UCSD-AML1 (cell line): Measurements from ENCODE around the gene NELL1.
"Not testable (repeated sequence)": the region's sequence is repeated elsewhere in the genome, so short reads cannot be mapped to it uniquely, and the experiment has no call there.

Experiments used
- DNase-seq: peaks from one replicate; lab custom pipeline; 2025; ENCODE audit not compliant: unreplicated experiment; lab: John Stamatoyannopoulos, UW

NELL1 gene

DNA sequence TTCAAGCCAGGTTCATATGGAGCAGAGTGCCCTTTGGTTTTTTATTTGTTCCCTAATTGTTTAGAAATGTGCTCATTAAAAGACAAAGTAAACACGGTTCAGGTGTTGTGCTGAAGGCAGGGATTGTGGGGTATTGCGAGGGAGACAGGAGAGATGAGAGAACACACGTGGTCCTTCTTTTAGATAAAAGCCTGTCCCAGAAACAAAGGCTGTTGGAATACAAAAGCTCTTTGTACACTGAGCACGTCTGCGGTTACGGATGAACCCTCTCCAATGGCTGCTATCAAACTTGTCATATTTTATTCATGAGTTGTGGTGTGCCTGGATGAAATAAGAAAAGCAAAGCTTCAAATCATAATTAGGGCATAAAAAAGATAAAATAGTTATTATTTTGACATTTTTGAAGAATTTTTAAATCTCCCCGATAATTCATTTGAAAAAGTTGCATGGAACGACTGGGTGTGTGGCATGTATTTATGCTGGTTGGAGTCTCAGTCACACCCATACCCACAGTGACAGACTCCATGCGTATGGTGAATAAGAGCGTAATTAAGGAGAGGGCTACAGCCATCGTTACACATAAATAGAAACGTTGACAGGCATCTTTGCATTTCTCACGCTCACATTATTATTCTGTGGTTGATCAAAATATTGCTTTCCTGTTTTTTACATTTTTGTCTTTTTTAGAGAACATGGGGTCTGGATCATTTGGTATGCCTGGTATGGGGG lies 92.9 kb downstream of the NELL1 start:
- no peak for DNase-seq

DNA sequence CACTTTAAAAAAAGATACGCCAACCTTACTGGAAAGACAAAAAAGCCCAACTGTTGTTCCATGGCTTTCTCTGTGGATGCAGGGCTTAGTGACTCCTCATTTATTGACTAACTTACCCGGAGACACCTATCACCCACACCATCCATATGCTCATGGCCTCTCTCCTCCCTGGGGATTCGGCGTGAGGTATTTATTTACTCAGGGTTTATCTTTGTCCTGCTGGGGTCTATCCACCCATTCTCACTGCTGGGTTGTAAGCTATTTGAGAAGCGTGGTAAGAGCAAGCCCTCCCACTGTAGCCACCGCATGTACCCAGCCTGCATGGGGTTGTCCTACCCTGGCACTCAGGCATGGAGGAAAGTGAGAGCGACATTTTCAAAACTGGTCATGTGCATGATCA lies 93.6 kb downstream of the NELL1 start:
- DNase-seq = no peak

GRCh38 chr11:20770414-20770946 lies 101.1 kb downstream of the NELL1 start:
- DNase-seq = no peak

DNA sequence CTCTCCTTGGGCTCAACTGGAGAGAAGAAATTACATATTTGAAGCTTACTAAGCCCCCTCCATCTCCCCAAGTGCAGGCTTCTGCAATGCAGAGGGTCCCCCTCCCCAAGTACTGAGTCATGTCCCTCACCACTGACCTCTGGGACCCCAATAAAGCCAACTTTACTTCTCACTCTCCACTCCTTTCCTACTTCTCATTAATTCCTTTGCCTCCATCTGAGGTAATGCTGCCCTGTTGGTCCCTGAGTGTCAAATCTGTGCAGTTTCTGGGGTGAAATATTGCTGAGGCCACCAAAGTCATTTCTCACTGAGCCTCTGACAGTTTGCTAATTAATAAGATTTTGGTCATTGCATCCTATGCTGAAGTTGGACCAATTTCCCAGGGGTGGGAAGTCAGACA lies 101.6 kb downstream of the NELL1 start:
- DNase-seq = no peak

DNA sequence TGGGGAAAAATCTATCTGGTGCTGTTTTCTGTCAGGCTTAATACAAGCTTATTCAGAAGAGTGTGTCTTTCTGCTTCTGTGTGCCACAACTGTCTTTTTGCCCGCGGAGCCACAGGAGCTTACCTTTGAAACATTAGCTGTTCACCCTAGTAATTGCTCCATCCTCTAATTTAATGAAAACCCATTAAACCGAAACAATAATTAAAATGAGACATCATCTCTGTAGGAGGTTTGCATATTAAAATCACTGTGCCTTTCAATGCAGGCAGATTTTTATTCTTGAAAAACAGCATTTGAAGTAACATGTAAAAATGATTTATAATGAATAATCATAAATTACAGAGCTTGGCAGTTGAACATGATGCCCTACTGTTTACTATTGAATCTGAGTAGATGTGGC lies 102.3 kb downstream of the NELL1 start:
- DNase-seq = no peak

DNA sequence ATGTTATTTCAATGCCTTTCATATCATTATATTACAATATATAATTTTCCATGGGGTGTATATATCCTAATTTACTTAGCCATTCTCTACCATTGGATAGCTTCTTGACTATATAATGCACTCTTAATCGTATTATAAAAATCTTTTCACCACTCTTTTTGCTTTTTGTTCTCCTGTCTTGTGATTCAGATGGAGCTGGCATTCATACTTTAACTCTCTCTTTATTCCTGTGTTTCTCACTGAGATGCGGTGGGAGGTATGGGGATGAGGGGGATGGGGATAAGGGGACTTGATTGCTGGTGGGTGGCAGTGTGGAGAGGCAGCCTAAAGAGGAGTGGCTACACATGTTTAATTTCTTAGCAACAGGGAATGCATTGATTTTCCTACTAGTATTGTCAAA lies 105.9 kb downstream of the NELL1 start:
- no peak for DNase-seq

DNA sequence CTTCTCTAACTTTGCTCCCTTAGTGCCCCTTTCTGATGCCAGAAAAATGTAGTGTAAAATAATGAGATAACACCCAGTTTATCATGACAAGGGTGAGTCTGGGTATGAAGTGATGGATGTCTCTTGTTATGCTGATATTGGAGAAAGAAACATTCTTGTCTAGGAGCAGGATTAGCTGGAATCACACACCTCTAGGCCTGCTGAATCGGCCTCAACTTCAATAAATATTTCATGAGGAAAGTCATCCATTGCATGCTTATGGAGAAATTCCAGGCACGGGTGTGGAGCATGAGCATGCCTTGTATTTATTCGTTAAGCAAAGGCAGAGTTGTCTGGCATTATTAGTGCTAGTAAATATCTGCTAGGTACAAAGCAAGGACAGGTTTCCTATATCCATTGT lies 113.4 kb downstream of the NELL1 start:
- DNase-seq = no peak

DNA sequence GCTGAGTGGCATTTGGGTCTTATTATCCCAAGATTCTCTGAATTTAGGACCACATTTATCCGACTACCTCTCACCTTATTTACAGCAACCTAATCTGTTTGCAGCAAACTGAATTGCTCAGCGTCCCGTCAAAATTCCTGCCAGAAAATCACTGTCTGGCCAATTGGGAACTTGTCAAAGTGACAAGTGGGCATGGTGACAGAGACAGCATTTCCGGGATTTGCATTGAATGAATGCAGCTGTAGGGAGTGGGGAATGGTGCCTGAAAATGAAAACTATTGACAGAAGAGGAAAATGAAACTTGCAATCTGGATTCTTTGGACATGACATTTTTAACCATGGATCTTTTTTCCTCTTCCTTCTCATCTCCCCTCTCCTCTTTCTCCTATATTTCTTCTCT lies 113.8 kb downstream of the NELL1 start:
- DNase-seq = no peak

DNA sequence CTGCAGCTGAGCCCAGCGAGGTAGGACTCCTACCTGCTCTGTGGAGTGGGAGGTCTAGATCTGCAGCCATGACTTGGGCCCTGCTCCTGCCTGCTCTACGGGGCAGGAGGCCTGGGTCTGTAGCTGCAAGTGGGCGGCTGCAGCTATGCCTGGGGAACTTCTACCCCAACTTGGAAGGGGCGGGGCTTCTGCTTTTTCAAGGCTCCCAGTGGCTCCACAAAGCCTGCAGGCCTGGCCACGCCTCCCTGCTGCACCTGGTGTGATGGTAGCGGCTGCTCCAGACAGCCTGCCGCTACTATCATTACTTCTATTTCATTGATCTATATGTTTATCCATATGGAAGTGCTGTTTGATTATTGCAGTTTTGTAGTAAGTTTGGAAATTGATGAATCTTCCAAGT lies 121.2 kb downstream of the NELL1 start:
- no peak for DNase-seq

DNA sequence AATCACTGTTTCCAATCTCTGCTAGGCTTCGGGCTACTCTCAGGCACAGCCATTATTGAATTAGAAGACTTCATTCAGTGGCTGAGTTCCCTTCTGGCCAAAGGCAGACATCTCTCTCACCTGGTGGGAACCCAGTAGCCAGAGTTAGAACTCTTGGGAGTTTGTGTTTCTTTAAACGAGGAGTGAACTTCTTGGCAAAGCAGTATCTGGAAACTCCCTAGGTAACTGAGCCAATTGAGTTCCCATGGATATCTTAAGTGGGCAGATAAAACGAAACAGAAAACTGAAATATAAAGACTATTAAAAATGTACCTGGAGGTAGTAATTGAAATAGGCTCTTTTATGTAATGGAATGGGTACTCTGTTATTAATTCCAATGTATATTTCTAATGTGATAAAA lies 125.6 kb downstream of the NELL1 start:
- DNase-seq = no peak

- DNase-seq = no peak
Observed at GRCh38 chr11:20808328-20808727, 138.9 kb downstream of the NELL1 start.

DNA sequence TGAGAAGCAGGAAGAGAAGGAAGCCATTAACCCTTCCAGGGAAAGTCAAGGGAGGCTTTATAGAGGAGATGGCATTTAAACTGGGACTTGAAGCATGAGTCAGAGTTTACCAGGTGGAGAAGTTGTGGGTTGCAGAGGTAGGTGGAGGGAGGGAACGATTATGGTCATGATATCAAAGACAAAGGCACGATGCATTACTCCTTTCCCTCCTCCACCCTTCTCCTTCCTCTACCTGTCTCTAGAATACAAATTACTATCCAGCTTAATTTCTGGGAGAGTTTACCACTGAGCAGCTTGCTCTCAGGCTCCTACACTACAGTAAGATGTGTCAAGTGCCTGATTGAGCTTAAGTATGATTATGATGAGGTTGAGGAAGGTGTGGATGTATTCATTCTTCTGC lies 151.7 kb downstream of the NELL1 start:
- no peak for DNase-seq

DNA sequence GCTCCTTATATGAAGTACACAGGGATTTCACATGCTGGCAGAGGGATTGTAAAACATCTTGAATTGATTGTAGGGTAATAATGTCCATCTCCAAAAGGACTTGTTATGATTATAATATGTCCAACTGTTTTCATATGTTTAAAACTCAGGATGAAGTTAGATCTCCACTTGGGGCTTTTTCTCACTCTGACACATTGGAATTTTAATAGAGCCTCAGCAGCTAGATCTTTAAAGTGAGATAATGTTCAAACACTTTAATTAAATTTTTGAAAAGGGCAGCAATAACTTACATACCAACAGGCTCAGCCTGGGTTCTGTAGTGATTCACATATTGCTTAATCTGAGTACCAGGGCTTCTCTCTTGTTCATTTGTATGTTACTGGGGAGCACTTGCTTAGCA lies 152.1 kb downstream of the NELL1 start:
- no peak for DNase-seq

DNA sequence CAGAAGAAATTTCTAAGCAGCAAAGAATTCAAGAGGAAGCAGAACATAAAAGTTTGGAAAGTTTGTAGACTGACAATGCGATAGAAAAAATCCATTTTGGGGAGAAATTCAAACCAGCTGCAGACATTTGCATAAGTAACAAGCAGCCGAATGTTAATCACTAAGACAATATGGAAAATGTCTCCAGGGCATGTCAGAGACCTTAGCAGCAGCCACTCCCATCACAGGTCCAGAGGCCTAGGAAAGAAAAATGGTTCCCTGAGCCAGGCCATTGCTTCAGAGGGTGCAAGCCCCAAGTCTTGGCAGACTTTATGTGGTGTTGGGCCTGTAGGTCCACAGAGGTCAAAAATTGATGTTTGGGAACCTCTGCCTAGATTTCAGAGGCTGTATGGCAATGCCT lies 155.4 kb downstream of the NELL1 start:
- DNase-seq = no peak

GRCh38 chr11:20835561-20835960 lies 166.2 kb downstream of the NELL1 start:
- no peak for DNase-seq

- DNase-seq = no peak
Observed at GRCh38 chr11:20839231-20839630, 169.8 kb downstream of the NELL1 start.

GRCh38 chr11:20840341-20840740 lies 171.0 kb downstream of the NELL1 start:
- no peak for DNase-seq

DNA sequence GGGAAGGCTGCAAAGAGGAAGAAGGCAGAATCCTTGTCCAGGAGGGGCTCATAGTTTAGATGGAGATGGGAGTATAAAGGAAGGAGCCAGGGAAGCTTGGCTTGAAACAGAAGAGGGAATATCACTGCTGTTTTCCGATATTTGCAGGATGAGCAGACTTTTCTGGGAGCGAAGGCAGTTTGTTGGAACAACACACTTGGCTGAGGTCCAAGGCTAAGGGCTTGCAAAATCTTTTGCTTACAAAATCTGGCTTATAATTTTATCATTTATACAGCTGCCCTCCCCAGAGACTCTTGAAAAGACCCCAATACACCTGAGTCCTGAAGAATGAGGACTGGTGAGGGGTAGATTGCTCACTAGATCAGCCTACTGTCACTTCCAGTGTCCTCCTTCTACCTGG lies 174.8 kb downstream of the NELL1 start:
- no peak for DNase-seq

GRCh38 chr11:20844630-20845029 lies 175.2 kb downstream of the NELL1 start:
- DNase-seq = no peak

- DNase-seq = no peak
Observed at GRCh38 chr11:20854215-20854955, 185.0 kb downstream of the NELL1 start.

DNA sequence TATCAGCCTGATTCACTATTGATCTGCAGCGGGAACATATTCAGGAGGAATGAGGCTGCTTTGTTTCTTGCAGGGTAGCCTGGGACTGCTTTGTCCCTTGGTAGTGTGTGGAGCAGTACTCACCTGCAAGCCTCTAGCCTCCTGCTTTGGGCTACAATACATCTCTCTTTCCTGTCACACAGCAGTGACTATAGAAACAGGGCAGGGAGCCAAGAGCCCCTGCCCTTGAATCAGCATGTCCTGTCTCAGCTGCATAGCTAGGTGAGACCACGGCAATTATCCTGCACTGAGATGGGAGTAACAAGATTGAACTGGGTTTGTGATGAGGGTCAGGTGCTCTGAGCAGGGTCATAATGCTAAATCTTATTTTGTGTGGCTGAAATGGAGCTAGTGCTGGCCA lies 191.9 kb downstream of the NELL1 start:
- DNase-seq = no peak

DNA sequence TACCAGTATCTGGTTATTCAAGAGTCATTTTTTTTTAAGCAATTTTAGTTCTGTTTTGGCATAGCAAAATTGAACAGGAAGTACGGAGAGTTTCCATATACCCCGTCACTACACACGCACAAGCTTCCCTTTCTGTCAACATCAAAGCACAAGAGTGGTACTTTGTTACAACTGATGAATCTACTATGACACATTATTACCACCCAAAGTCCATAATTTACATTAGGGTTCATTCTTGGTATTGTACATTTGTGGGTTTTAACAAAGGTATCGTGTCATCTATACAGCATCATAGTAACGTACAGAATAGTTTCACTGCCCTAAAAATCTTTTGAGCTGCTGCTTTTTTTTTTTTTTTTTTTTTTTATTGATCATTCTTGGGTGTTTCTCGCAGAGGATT lies 192.9 kb downstream of the NELL1 start:
- DNase-seq = not testable (repeated sequence)

- no peak for DNase-seq
Observed at GRCh38 chr11:20864628-20865027, 195.2 kb downstream of the NELL1 start.
